Measurements from ENCODE around the gene MRPL27. TPM values are rescaled to one million over a fixed set of nuclear protein-coding genes. Genes with fewer than 3 reads are reported as not detected.

MRPL27 gene
- total and polyA plus RNA-seq, 2 donors (not counting 1 experiment from before 2014, with no cell fraction given), result 32.5 to 40.2 TPM

- no peak for TF ChIP-seq EZH2 (IDR thresholded peaks at IDR 0.05; ENCODE audit: borderline replicate concordance, insufficient read depth, low read depth, low read length, poor library complexity, severe bottlenecking)
- TF ChIP-seq CTCF (IDR thresholded peaks at IDR 0.05), result no peak
- intact Hi-C loops (cut with micrococcal nuclease), result loop anchor here (5.0 kb wide), 1 partner anchor 1502 kb away; the partner anchor contains the start of gene ATP5MC1
- Mint-ChIP-seq H3K27me3 (no peaks in the 10 kb centered on the region), H3K27ac (no peak overlapping the region), H3K9me3 (ENCODE audit: insufficient read depth) (no peaks in the 10 kb centered on the region), H3K4me3 (peak overlapping the region; percentile 34), H3K4me1 (peaks cover 43% of the 10 kb centered on the region)
- H3K4me3 ChIP-seq (ENCODE audit: control extremely low read depth in 1 of 5, extremely low read depth in 1 of 5, insufficient read depth in 1 of 5, low read depth in 2 of 5, low read length in 4 of 5), result no peak overlapping the region
- no peak overlapping the region for H2AFZ ChIP-seq (ENCODE audit: insufficient read depth, low read depth, low read length, poor library complexity, severe bottlenecking)
- no peak overlapping the region for H3K4me2 ChIP-seq (replicated peaks; ENCODE audit: low read depth, low read length, poor library complexity, severe bottlenecking)
- peaks cover 20 to 51% of the 10 kb centered on the region in 2 experiments for H3K36me3 ChIP-seq (replicated peaks in 1 of 2; ENCODE audit: control extremely low read depth in 1 of 2, control insufficient read depth in 1 of 2, extremely low read depth in 1 of 2, insufficient read depth in 2 of 2, low read length in 1 of 2)
- H3K9ac ChIP-seq (ENCODE audit: low read length), result no peak overlapping the region
- H3K27ac ChIP-seq (ENCODE audit: low read length in 2 of 2), result no peak overlapping the region
- H3K27me3 ChIP-seq (replicated peaks in 1 of 4; ENCODE audit: control extremely low read depth in 1 of 4, control insufficient read depth in 3 of 4, insufficient read depth in 4 of 4, low read length in 3 of 4), result no peaks in the 10 kb centered on the region
- H3K79me2 ChIP-seq (ENCODE audit: control insufficient read depth, insufficient read depth, low read length), result peaks cover 40% of the 10 kb centered on the region
- ChIA-PET CTCF (interaction anchor here (1.4 kb wide), 1 partner anchor 13 kb away, joined by 4 read pairs; no protein-coding TSS in a partner anchor), POLR2A (no interaction called here)
- ATAC-seq (ENCODE audit: low read depth), result no peak
- 20% methylated on average over 1 of the region's 3 CpGs for WGBS (ENCODE audit: insufficient coverage)
- peaks cover 17% of the 10 kb centered on the region for H4K20me1 ChIP-seq (ENCODE audit: control insufficient read depth, insufficient read depth, low read length, poor library complexity, severe bottlenecking)
- DNase-seq, result no peak
- H3K9me3 ChIP-seq (ENCODE audit: control extremely low read depth in 1 of 3, control insufficient read depth in 2 of 3, insufficient read depth in 1 of 3, low read length in 2 of 3), result no peaks in the 10 kb centered on the region
- peaks cover 27 to 33% of the 10 kb centered on the region in 2 donors for H3K4me1 ChIP-seq (ENCODE audit: control insufficient read depth in 2 of 2, insufficient read depth in 2 of 2, low read length in 2 of 2)
These were observed 21.7 kb upstream of the MRPL27 start for GRCh38 chr17:50394711-50395110.

GRCh38 chr17:50393700-50394099 is 20.7 kb upstream of the MRPL27 start:
- Histone ChIP-seq H2AFZ (ENCODE audit: insufficient read depth, low read depth, low read length, poor library complexity, severe bottlenecking) (no peak overlapping the region), H3K36me3 (replicated peaks in 1 of 2; ENCODE audit: control extremely low read depth in 1 of 2, control insufficient read depth in 1 of 2, extremely low read depth in 1 of 2, insufficient read depth in 2 of 2, low read length in 1 of 2) (peaks cover 24 to 61% of the 10 kb centered on the region in 2 experiments), H3K4me1 (ENCODE audit: control insufficient read depth in 2 of 2, insufficient read depth in 2 of 2, low read length in 2 of 2) (peaks cover 27 to 33% of the 10 kb centered on the region in 2 donors), H3K4me3 (ENCODE audit: control extremely low read depth in 1 of 5, extremely low read depth in 1 of 5, insufficient read depth in 1 of 5, low read depth in 2 of 5, low read length in 4 of 5) (no peak overlapping the region), H3K27me3 (replicated peaks in 1 of 4; ENCODE audit: control extremely low read depth in 1 of 4, control insufficient read depth in 3 of 4, insufficient read depth in 4 of 4, low read length in 3 of 4) (no peaks in the 10 kb centered on the region), H3K4me2 (replicated peaks; ENCODE audit: low read depth, low read length, poor library complexity, severe bottlenecking) (no peak overlapping the region), H4K20me1 (ENCODE audit: control insufficient read depth, insufficient read depth, low read length, poor library complexity, severe bottlenecking) (peaks cover 24% of the 10 kb centered on the region), H3K79me2 (ENCODE audit: control insufficient read depth, insufficient read depth, low read length) (peaks cover 40% of the 10 kb centered on the region), H3K27ac (ENCODE audit: low read length in 2 of 2) (no peak overlapping the region), H3K9ac (ENCODE audit: low read length) (no peak overlapping the region), H3K9me3 (ENCODE audit: control extremely low read depth in 1 of 3, control insufficient read depth in 2 of 3, insufficient read depth in 1 of 3, low read length in 2 of 3) (no peaks in the 10 kb centered on the region)
- ATAC-seq (ENCODE audit: low read depth) (no peak), DNase-seq (no peak)
- no peak for TF ChIP-seq EZH2 (IDR thresholded peaks at IDR 0.05; ENCODE audit: borderline replicate concordance, insufficient read depth, low read depth, low read length, poor library complexity, severe bottlenecking)
- TF ChIP-seq CTCF (IDR thresholded peaks at IDR 0.05), result no peak
- Mint-ChIP-seq H3K27ac (no peak overlapping the region), H3K4me1 (peaks cover 43% of the 10 kb centered on the region), H3K27me3 (no peaks in the 10 kb centered on the region), H3K9me3 (ENCODE audit: insufficient read depth) (no peaks in the 10 kb centered on the region), H3K4me3 (no peak overlapping the region)
- ChIA-PET POLR2A (no interaction called here), CTCF (no interaction called here)
- 97% methylated on average over 4 of the region's 5 CpGs for WGBS (ENCODE audit: insufficient coverage)
- intact Hi-C loops (cut with micrococcal nuclease), result no loop called here

All from B cell (primary cell).